ENCODE results near the gene USF3. TPM values are rescaled to one million over a fixed set of nuclear protein-coding genes. Genes with fewer than 3 reads are reported as not detected.

USF3 gene
- total and polyA plus RNA-seq, 2 of the 13 experiments (the other 11 are each of a cell fraction or from before 2014, with no cell fraction given): 6.3 to 15.2 TPM

- TF ChIP-seq ZNF710 (CRISPR knock-in tag; IDR thresholded peaks at IDR 0.05; ENCODE audit: borderline replicate concordance) (no peak), ETS1 (CRISPR knock-in tag; IDR thresholded peaks at IDR 0.05) (no peak), ZXDC (CRISPR knock-in tag; IDR thresholded peaks at IDR 0.05) (peak; percentile 80; the same call in 1 of the 2 replicates), ZNF713 (CRISPR knock-in tag; IDR thresholded peaks at IDR 0.05) (peak; percentile 82; the same call in 1 of the 2 replicates), YY1 (IDR thresholded peaks at IDR 0.05; ENCODE audit: insufficient read depth, insufficient replicate concordance, low read depth, low read length) (peak; percentile 89), HIC2 (CRISPR knock-in tag; IDR thresholded peaks at IDR 0.05; ENCODE audit: low read depth) (no peak), ZNF414 (CRISPR knock-in tag; IDR thresholded peaks at IDR 0.05) (peak; percentile 89), MBD4 (IDR thresholded peaks at IDR 0.05; ENCODE audit: borderline replicate concordance, low read length) (no peak), RNF219 (CRISPR knock-in tag; IDR thresholded peaks at IDR 0.05) (peak; percentile 21; the same call in 1 of the 2 replicates), POGK (CRISPR knock-in tag; conservative IDR thresholded peaks at IDR 0.05) (0 out of 2 replicates have a peak, but pooled peaks have one; percentile 20), MED13 (CRISPR knock-in tag; IDR thresholded peaks at IDR 0.05) (0 out of 2 replicates have a peak, but pooled peaks have one; percentile 29)
Observed at GRCh38 chr3:113745756-113746547, 49.5 kb upstream of the USF3 start, which contains the start of gene NAA50 (continued).
